C4-2B (cell line): ENCODE data around the gene BLMH.

Source experiments
- H3K27ac ChIP-seq: fragments of 450-650 bp; 2 replicates; pipeline ENCODE4 v1.5.1; 2017
- ZFX ChIP-seq: fragments of 450-650 bp; IDR thresholded peaks from 2 replicates; pipeline ENCODE4 v1.6.1; 2017
- TF ChIP-seq, protein P1 (sequence below): fragments of 450-650 bp; conservative IDR thresholded peaks from 2 replicates; pipeline ENCODE4 v1.5.1; 2017; ENCODE audit warnings: mild to moderate bottlenecking

Gene BLMH

DNA sequence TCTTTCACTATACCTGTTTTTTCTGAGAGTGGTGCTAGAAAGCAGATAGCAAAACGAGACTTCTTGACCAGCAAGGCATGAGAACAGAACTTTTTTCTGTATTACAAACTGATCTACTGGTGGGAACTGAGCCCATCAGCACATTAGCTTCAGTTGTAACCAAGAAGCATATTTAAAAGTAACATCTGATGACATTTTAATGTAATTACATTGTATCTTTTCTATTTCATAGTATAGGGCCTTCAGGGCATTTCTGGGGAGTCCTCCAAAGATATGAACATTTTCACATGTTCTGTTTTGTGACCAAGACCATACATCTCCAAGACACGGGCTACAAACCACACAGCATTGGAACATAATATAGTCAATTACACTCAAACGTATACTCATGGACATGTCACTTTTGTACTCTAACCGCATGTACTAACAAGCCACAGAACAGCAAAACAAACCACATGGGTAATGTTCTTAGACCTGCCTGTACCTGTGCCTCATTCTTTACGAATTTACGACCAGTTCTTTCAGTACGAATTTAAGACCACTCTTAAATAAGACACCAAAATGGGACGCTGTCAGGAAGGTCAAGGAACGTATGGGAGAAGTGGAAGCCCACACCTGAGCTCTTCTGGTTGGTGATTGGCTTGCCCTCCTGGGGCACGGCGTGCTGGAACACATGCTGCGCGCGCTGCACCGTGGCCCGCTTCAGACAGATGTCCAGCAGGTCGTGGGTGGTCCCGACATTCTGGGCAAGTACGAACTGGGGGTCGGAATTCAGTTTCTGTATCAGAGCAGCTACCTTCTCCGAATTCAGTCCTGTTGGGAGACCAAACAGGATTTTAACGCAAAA, 825 bp downstream of the BLMH start:
- peak overlapping the region; percentile 90 for H3K27ac ChIP-seq
- TF ChIP-seq ZFX, result no peak
- TF ChIP-seq, protein P1, sequence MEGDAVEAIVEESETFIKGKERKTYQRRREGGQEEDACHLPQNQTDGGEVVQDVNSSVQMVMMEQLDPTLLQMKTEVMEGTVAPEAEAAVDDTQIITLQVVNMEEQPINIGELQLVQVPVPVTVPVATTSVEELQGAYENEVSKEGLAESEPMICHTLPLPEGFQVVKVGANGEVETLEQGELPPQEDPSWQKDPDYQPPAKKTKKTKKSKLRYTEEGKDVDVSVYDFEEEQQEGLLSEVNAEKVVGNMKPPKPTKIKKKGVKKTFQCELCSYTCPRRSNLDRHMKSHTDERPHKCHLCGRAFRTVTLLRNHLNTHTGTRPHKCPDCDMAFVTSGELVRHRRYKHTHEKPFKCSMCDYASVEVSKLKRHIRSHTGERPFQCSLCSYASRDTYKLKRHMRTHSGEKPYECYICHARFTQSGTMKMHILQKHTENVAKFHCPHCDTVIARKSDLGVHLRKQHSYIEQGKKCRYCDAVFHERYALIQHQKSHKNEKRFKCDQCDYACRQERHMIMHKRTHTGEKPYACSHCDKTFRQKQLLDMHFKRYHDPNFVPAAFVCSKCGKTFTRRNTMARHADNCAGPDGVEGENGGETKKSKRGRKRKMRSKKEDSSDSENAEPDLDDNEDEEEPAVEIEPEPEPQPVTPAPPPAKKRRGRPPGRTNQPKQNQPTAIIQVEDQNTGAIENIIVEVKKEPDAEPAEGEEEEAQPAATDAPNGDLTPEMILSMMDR, result no peak

DNA sequence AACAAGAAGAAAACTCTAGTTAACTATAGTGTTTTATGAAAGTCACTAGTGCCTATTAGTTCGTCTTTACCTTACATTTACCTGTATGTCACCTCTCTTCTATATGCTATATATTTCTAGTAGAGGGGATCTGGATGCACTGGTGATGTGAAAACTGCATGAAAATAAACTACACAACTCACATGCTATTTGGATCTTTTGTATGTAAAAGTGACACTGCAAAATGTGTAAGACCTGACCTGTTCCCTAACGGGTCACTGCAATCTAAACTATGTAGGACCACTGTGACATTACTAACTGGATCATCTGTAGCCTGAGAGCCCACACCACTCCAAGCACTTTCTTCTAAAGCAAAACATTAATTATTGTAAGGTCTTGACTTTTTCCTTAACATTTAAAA, 1.7 kb downstream of the BLMH start:
- no peak overlapping the region for H3K27ac ChIP-seq
- TF ChIP-seq, protein P1, result no peak
- TF ChIP-seq ZFX, result no peak

DNA sequence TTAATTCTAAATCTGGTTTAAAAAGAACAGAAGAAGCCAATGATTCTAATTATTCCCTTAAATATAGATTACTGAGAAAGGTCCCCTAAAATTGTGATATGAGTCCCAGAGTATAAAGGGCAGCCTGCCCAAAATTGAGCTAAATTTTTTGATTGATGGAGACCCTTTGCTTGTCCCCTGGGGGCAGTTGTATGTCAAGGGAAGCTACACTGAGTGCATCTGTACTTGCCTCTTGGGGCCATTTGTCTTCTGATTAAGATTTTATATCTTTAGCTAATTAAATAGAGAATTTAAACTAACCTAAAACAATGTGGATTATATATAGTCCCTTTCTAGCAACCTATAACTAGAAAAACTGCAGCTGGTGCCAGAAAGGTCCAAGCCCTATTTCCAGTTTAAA, 12.6 kb downstream of the BLMH start:
- TF ChIP-seq, protein P1, result no peak
- no peak for TF ChIP-seq ZFX
- H3K27ac ChIP-seq, result no peak overlapping the region

DNA sequence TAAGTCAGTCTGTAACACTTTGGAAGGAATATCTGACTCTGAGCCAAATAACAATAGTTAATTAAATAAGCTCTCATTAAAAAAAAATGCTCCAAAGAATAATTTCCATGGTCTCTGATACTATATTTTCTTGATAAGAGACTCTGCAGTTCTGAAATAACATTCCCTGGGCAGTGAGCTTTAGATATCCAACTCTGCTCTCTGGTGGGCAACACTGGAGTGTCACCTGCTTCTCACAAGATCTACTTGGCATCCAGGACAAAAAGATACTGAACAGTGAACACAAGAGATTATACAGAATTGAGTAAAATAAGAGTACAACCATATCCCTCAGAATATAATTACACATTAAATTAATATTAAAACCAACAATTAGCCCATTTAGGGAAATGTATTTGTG, 13.7 kb downstream of the BLMH start:
- H3K27ac ChIP-seq, result no peak overlapping the region
- no peak for TF ChIP-seq ZFX
- TF ChIP-seq, protein P1, result peak; percentile 52

DNA sequence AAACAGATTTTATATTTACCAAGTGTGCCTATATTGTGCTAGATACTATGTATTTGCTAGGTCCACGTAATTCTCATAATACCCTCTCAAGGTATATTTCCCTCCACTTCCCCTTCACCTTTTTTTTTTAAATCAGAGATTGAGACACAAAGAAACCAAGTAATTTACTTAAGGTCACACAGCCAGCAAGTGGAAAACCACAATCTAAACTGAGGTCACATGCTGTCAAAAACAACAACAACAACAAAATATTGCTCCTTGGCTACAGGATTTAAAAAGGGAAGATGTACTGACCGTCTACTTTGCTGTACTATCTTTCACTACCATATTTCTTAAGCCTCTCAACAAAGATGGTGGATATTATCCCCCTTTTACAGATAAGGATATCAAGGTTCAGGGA, 15.8 kb downstream of the BLMH start:
- H3K27ac ChIP-seq, result no peak overlapping the region
- no peak for TF ChIP-seq ZFX
- TF ChIP-seq, protein P1, result no peak

DNA sequence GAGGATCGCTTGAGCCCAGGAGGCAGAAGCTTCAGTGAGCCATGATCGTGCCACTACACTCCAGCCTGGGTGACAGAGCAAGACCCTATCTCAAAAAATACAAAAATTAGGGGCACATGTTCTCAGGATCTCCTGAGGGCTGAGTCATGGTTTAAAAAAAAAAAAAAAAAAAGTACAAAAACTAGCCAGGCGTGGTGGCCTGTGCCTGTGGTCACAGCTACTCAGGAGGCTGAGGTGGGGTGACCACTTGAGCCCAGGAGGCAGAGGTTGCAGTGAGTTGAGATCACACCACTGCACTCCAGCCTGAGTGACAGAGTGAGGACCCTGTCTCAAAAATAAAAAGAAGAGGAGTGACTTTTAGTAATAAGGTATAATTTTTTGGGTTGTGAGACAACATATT, 16.9 kb downstream of the BLMH start:
- TF ChIP-seq ZFX, result no peak
- TF ChIP-seq, protein P1, result no peak
- H3K27ac ChIP-seq, result peak overlapping the region; percentile 17; the same call in 1 of the 2 replicates

DNA sequence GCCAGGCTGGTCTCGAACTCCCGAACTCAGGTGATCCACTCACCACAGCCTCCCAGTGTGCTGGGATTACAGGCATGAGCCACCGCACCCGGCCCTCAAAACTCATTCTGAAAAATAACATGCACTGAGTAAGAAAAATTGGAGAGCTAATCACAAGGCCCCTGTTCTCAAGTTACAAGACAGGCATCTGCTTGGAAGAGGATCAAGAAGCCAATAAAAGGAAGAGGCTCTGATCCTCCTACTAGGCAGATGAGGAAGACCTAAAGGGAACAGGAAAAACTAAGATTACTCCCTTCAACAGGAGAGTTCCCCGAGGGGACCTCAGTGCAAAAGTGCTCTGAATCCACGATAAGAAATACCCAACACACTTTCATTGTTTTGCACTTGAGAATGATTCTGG, 18.4 kb downstream of the BLMH start:
- H3K27ac ChIP-seq, result peak overlapping the region; percentile 37
- no peak for TF ChIP-seq ZFX
- TF ChIP-seq, protein P1, result no peak
